ENCODE measurements around the gene OR6C68.
A peak's percentile ranks its signal among the peaks of the same experiment; 100 is the strongest.

OR6C68 gene

GRCh38 chr12:55492078-55492477, at the start of gene OR6C68:
Gene OR6C68, plus strand, starts transcription at chr12:55492378. Its CDS starts 0 bp downstream, at chr12:55492378.
- TF ChIP-seq, protein P1, sequence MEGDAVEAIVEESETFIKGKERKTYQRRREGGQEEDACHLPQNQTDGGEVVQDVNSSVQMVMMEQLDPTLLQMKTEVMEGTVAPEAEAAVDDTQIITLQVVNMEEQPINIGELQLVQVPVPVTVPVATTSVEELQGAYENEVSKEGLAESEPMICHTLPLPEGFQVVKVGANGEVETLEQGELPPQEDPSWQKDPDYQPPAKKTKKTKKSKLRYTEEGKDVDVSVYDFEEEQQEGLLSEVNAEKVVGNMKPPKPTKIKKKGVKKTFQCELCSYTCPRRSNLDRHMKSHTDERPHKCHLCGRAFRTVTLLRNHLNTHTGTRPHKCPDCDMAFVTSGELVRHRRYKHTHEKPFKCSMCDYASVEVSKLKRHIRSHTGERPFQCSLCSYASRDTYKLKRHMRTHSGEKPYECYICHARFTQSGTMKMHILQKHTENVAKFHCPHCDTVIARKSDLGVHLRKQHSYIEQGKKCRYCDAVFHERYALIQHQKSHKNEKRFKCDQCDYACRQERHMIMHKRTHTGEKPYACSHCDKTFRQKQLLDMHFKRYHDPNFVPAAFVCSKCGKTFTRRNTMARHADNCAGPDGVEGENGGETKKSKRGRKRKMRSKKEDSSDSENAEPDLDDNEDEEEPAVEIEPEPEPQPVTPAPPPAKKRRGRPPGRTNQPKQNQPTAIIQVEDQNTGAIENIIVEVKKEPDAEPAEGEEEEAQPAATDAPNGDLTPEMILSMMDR (IDR thresholded peaks at IDR 0.05), result no peak

DNA sequence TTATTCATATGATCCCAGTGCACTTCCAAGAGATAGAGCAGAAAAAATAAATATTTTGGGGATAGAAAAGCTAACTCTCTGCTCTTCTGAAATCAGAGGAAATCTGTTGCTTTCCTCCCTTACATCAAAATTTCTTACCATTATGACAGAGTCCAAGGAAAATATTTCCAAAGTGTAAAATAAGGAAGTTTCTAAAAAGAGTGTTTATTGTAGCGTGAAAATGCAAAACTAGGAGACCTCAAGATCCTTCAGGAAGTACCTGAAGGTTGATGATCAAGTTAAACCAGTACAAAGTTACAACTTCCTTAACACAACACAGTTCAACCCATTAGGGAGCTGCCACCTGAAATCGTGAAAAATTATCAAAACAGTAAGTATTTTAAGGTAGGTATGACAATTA, 48.4 kb upstream of the OR6C68 start, which contains the start of gene OR6C2:
Gene OR6C2 (plus strand): TSS at position 301 of the 400 bp plus-strand sequence. CDS start 8,138 bp downstream, outside the sequence.
- TF ChIP-seq, protein P1 (IDR thresholded peaks at IDR 0.05), result no peak

DNA sequence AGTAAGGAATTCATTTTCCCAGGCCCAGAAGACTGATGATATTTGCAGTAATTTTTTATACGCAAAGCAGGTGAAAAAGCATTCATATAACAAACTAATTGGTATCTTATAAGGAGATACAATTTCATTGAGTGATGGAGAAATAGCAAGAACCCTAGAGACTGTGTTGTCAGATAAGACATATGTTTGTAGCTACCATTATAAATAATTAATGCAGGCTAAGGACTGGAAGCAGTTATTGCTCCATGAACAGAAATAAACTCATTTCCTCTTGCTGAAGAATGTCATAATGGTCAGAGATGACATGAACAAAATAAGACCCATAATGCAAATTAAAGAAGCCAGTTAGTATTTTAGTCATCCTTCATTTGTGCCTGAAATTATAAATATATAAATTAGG, 46.8 kb upstream of the OR6C68 start:
- TF ChIP-seq, protein P1 (IDR thresholded peaks at IDR 0.05), result no peak

GRCh38 chr12:55446326-55446725, 45.9 kb upstream of the OR6C68 start:
- TF ChIP-seq, protein P1 (IDR thresholded peaks at IDR 0.05), result peak; percentile 34

DNA sequence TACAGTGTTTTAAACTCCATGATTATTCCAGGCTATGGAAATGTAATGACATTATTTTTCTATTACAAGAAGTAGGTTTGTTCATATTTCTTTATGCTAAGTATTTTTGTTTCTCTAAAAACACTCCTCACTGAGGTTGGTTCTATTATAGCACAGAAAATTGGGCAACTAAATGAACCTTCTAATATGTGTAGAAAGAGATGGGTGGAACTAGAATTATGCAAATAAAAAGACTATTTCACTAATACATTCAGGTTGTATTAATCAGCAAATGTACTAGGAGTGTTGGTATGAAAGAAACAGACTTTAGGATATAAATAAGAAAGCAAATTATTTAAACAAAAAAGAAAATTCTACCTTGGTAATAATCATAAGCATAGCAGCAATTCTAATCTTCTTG, 43.4 kb upstream of the OR6C68 start:
- TF ChIP-seq, protein P1 (IDR thresholded peaks at IDR 0.05), result no peak

GRCh38 chr12:55467836-55468235, 24.3 kb upstream of the OR6C68 start:
- TF ChIP-seq, protein P1 (IDR thresholded peaks at IDR 0.05), result no peak

DNA sequence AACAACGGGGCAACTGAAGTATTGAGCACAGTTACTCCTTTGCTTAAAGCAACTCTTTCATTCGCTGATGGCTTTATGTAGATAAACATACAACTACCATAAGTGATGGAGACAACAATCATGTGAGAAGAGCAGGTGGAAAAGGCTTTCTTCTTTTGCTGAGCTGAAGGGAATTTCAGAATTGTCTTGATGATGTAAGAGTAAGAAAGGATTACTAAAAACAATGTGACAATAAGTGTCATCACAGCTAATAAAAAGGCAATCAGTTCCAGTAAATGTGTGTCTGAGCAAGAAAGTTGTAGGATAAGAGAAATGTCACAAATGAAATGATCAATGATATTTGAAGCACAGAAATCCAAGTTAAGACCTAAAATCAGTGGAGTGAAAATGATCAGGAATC, 22.9 kb upstream of the OR6C68 start:
- TF ChIP-seq, protein P1 (IDR thresholded peaks at IDR 0.05), result no peak

Measured in LNCAP (cell line).